Endodermal cell (in vitro differentiated cells): ENCODE results near the gene FXYD6. TPM values are rescaled to one million over a fixed set of nuclear protein-coding genes. Genes with fewer than 3 reads are reported as not detected.
A peak's percentile ranks its signal among the peaks of the same experiment; 100 is the strongest.

ENCODE experiments used
- DNase-seq: peaks from one replicate; pipeline ENCODE4 v3.0.0-alpha.2; 2017
- H3K27ac ChIP-seq: 2 replicates; pipeline ENCODE4 v1.5.1; 2013; ENCODE audit warnings: mild to moderate bottlenecking, low read depth, low read length, moderate library complexity
- H3K27me3 ChIP-seq: 2 replicates; pipeline ENCODE4 v1.6.1; 2013; ENCODE audit warnings: mild to moderate bottlenecking, low read length, moderate library complexity; ENCODE audit not compliant: insufficient read depth, control insufficient read depth, poor library complexity, severe bottlenecking
- H3K36me3 ChIP-seq: 2 replicates; pipeline ENCODE4 v1.7.0; 2013; ENCODE audit warnings: mild to moderate bottlenecking, low read length, moderate library complexity; ENCODE audit not compliant: control insufficient read depth, insufficient read depth
- H3K4me1 ChIP-seq: one replicate; pipeline ENCODE4 v1.7.0; 2013; ENCODE audit warnings: low read length; ENCODE audit not compliant: control insufficient read depth, insufficient read depth
- H3K4me3 ChIP-seq: 2 replicates; pipeline ENCODE4 v1.5.1; 2013; ENCODE audit warnings: mild to moderate bottlenecking, low read length, moderate library complexity
- H3K9ac ChIP-seq: 2 replicates; pipeline ENCODE4 v1.6.1; 2013; ENCODE audit warnings: mild to moderate bottlenecking, low read length, moderate library complexity; ENCODE audit not compliant: poor library complexity, severe bottlenecking; ENCODE audit errors: extremely low read depth
- H3K9me3 ChIP-seq: 2 replicates; pipeline ENCODE4 v1.6.1; 2013; ENCODE audit warnings: mild to moderate bottlenecking, low read length, moderate library complexity; ENCODE audit not compliant: control insufficient read depth
- H3K27ac Mint-ChIP-seq: 2 replicates; pipeline ENCODE4 v1.8.0; 2020; ENCODE audit warnings: mixed read lengths
- H3K27me3 Mint-ChIP-seq: 2 replicates; pipeline ENCODE4 v1.8.0; 2021; ENCODE audit warnings: mild to moderate bottlenecking, mixed read lengths; ENCODE audit not compliant: insufficient read depth
- H3K36me3 Mint-ChIP-seq: 2 replicates; pipeline ENCODE4 v1.8.0; 2020; ENCODE audit warnings: low read depth, mixed read lengths
- H3K4me1 Mint-ChIP-seq: 2 replicates; pipeline ENCODE4 v1.8.0; 2020; ENCODE audit warnings: mixed read lengths
- H3K4me3 Mint-ChIP-seq: 2 replicates; pipeline ENCODE4 v1.8.0; 2020; ENCODE audit warnings: mild to moderate bottlenecking, moderate library complexity, mixed read lengths
- H3K9me3 Mint-ChIP-seq: 2 replicates; pipeline ENCODE4 v1.8.0; 2020; ENCODE audit warnings: mild to moderate bottlenecking, mixed read lengths
- CTCF ChIP-seq: fragments of 200-600 bp; sonication (generic); conservative IDR thresholded peaks from 2 replicates; pipeline ENCODE4 v1.5.0; 2021; ENCODE audit warnings: antibody characterized with exemption, mild to moderate bottlenecking
- WGBS, 2 experiments: methylation state at CpG; one replicate each; pipeline versions ENCODE4 v1.1.5 to v1.1.7; 2013; ENCODE audit warnings: missing lambda C conversion rate in 2 of 2, mixed read lengths in 1 of 2; ENCODE audit not compliant: insufficient coverage in 1 of 2, insufficient read length in 1 of 2; 5-methylcytosine and 5-hydroxymethylcytosine counted together
- total RNA-seq, 2 donors: library from RNA; stranded (reverse); fragmentation: NEBNext Ultra II Directional in 1 of 2; extraction: Animal tissue kit (Norgen Biotek cat#: 25700) in 1 of 2; gene quantifications; 2 replicates in 1 of 2; 3 replicates in 1 of 2; pipeline ENCODE4 v1.2.1, GENCODE V29; 2021

FXYD6 gene
- total RNA-seq, 2 donors from 2014 or later: 54.1 to 61.8 TPM

- Mint-ChIP-seq H3K27me3 (peaks cover 14% of the 10 kb centered on the region), H3K4me1 (peaks cover 19% of the 10 kb centered on the region), H3K36me3 (no peaks in the 10 kb centered on the region), H3K4me3 (no peak overlapping the region), H3K9me3 (no peaks in the 10 kb centered on the region), H3K27ac (no peak overlapping the region)
- Histone ChIP-seq H3K27ac (no peak overlapping the region), H3K27me3 (peaks cover 21% of the 10 kb centered on the region), H3K9me3 (no peaks in the 10 kb centered on the region), H3K9ac (no peak overlapping the region), H3K4me3 (no peak overlapping the region), H3K36me3 (no peaks in the 10 kb centered on the region), H3K4me1 (peaks cover 9% of the 10 kb centered on the region)
- 91% methylated on average over 4 to 11 of the region's 11 CpGs for WGBS, 2 experiments
- DNase-seq: no peak
- no peak for TF ChIP-seq CTCF
Observed at GRCh38 chr11:117924631-117925170, 48.2 kb upstream of the FXYD6 start.

- WGBS, 2 experiments: 89 to 93% methylated on average over 2 to 6 of the region's 7 CpGs
- Mint-ChIP-seq H3K9me3 (no peaks in the 10 kb centered on the region), H3K36me3 (no peaks in the 10 kb centered on the region), H3K27me3 (peaks cover 14% of the 10 kb centered on the region), H3K27ac (no peak overlapping the region), H3K4me1 (peaks cover 11% of the 10 kb centered on the region), H3K4me3 (no peak overlapping the region)
- Histone ChIP-seq H3K27ac (no peak overlapping the region), H3K36me3 (no peaks in the 10 kb centered on the region), H3K27me3 (peaks cover 21% of the 10 kb centered on the region), H3K9me3 (no peaks in the 10 kb centered on the region), H3K4me3 (no peak overlapping the region), H3K4me1 (no peaks in the 10 kb centered on the region), H3K9ac (no peak overlapping the region)
- no peak for DNase-seq
- peak; percentile 46 for TF ChIP-seq CTCF
Observed at GRCh38 chr11:117923773-117924172, 47.3 kb upstream of the FXYD6 start.

- Mint-ChIP-seq H3K4me3 (no peak overlapping the region), H3K4me1 (peaks cover 6% of the 10 kb centered on the region), H3K27ac (no peak overlapping the region), H3K27me3 (peaks cover 14% of the 10 kb centered on the region), H3K9me3 (no peaks in the 10 kb centered on the region), H3K36me3 (no peaks in the 10 kb centered on the region)
- no peak for TF ChIP-seq CTCF
- Histone ChIP-seq H3K4me3 (no peak overlapping the region), H3K27me3 (peaks cover 18% of the 10 kb centered on the region), H3K9ac (no peak overlapping the region), H3K4me1 (no peaks in the 10 kb centered on the region), H3K27ac (no peak overlapping the region), H3K9me3 (no peaks in the 10 kb centered on the region), H3K36me3 (no peaks in the 10 kb centered on the region)
- no peak for DNase-seq
- 93 to 100% methylated on average over 4 of the region's 4 CpGs for WGBS, 2 experiments
Observed at GRCh38 chr11:117923275-117923674, 46.8 kb upstream of the FXYD6 start.
